Activated T-helper 9 cell treated with anti-CD3 and anti-CD28 coated beads, Interleukin-2, amount 50 U/mL, for 16 hours (primary cell): ENCODE data around the gene DPYD.

Experiments used
- DNase-seq: peaks from one replicate; pipeline ENCODE4 v3.0.0-alpha.2; 2020; ENCODE audit warnings: low read depth

DPYD gene

DNA sequence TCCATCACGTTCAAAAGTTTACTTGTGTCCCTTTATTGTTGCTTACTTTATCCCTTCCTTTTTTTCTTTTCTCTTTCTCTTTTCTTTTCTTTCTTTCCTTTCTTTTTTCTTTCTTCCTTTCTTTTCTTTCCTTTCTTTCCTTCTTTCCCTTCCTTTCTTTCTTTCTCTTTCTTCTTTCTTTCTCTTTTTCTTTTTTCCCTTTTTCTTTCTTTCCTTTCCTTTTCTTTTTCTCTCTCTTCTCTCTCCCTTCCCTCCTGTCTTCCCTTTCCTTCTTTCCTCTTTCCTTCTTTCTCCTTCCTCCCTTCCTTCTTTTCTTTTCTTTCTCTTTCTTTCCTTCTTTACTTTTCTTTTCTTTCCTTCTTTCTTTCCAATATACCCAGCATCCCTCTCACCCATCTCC is 391.2 kb downstream of the DPYD start:
- no peak for DNase-seq

DNA sequence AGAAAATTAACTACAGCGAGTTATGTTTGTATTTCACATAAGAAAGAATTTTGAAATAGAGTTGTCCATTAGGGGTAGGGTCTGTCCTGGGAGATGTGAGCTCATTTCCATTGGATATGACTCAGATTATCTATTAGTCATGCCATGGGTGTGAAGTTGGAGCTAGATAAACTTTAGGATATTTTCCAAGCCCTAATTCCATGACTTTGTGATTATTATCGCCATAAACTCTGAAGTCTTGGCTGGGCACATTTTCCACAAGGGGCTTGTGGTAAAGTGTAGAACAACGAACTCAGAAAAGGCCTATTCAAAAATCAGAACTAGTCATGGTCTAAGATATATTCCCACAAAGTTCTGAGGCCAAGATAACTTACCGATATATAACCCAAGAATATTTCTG is 396.6 kb downstream of the DPYD start:
- DNase-seq, result no peak

DNA sequence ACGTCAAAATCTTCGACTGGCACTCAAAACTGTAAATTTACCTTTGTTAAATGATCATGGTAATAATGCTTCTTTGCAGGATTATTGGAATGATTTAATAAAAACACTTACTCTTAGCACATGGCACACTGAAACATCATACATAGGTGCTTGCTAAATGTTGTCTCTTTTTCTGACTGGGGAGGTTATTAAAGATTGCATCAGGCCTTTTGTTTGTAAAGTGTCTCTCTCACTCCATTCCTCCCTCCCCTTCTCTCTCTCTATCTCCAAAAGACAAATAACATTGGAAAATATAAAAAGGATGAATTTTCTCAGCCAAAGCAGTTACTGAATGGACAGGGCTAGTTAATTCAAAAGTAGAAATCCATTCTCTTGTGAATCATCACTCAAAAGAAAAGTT is 404.2 kb downstream of the DPYD start:
- DNase-seq, result no peak

DNA sequence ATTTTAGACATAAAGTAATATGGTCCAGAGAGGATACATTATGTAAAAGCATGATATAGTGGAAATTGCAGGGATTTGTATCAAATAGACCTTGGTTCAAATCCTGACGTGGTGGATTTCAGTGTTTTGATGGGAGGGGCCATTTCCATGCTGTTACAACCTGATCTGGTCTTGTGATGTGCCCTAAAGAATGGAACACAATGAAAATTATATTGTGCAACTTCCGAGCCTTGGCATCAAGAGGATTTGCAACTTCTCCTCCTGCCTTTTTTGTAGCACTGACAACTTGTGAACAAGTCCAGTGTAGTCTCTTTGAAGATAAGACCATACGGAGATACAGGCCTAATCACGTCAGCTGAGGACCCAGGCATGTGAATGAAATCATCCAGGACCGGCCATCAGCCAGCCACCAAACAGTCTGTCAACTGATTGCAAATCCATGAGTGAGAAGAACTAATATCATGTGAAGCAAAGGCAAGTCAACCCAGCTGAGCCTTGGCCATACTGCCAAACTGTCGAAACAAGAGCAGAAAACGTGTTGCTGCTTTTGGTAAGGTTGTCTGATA is 412.1 kb downstream of the DPYD start:
- DNase-seq, result no peak

DNA sequence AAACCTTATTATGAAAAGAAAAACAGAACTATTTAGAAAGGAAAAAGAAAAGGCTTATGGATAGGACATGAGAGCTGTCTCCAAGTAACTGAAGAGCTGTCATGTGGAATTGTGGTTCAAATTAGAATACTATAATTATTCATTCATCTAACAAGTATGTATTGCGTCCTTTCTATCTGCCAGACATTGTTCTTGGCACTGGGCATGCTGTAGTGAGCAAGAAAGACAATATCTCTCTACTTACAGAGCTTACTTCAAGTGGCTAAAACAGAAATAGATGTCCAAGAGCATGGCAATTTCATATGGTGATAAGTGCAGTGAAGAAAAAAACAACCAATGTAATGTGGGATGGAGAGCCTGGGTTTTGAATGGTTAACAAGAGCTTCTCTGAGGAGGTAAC is 413.0 kb downstream of the DPYD start:
- DNase-seq, result no peak

DNA sequence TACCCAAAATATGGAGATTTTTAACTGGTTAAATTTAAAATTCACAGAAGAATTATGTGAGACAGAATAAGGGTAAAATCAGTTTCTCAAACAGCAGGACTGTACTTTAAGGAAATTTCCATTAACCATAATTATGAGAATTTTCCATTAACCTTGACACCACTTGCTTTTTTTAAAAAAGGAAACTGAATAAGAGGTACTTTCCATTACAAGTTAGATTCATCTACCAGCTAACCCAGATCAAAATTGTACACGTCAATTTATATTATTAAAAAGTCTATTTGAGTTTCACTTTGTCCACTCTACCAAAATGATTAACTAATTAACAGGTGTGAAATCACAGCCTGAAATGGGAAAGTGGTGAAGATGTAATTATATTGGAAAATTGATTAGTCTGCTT is 414.5 kb downstream of the DPYD start:
- DNase-seq, result no peak

DNA sequence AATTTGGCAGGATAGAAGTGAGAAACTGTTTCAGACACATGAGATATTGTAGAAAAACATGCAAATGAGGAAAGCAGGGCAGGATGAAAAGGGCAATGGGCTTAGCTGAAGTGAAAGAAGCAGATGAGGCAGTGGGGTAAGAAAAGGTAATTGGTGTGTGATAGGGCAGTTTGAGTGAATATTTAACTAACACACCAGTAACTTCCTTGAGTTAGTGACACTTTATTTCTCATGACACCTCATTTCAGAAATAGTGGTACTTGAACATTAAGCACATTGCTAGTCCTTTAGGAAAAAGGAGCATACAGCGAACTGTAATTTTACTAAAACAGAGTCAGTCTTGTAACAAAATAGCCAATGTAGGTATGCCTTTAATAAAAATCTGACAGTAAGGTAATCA is 415.0 kb downstream of the DPYD start:
- DNase-seq, result no peak

DNA sequence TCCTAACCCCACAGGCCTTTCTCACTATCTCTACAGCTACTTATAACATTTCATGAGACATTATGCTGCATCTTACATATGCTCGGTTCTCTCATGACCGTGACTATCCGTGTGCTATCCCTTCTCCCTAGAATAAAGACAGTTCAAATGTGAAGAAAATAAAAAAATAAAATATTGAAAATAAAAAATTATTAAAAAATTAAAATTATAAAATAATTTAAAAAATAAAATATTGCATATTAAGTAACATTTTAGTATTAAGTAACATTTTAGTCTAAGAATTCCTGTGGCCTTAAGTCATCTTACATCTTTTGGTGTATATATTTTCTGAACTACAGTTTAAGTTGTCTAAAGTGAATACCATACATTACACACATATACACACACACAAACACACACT is 415.5 kb downstream of the DPYD start:
- DNase-seq, result no peak

DNA sequence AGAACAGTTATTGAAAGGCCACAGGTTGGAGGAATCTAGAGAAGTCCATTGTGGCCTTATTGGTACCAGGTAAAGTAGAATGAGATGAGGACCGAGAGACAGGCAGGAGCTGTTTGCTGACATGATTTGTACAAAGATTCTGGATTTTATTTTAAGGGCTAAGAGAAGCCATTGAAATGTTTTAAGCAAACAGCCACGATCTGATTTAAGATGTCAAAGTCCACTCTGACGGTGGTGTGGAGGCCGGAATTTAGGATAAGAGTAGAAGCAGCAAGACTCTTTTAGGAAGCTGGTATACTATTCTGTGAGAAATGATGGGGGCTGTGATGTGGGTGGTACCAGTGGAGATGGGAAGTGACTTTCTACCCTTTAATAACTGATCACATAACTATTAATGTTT is 418.5 kb downstream of the DPYD start:
- no peak for DNase-seq

DNA sequence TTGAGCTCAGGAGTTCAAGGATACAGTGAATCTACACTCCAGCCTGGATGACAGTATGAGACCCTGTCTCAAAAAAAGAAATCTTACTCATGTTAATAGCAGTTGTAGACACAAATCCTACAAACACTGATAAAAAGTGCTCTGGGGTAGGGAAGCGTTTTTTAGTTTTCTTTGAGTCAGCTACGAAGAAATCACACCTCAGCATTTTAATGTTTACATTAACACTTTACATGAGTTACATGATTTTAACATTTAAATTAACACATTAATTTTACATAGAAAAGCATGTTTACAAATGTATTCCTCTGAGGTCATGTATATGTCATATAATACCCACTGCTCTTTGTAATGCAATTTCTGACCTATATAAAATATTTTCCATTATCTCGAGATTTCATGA is 419.2 kb downstream of the DPYD start:
- DNase-seq, result no peak

DNA sequence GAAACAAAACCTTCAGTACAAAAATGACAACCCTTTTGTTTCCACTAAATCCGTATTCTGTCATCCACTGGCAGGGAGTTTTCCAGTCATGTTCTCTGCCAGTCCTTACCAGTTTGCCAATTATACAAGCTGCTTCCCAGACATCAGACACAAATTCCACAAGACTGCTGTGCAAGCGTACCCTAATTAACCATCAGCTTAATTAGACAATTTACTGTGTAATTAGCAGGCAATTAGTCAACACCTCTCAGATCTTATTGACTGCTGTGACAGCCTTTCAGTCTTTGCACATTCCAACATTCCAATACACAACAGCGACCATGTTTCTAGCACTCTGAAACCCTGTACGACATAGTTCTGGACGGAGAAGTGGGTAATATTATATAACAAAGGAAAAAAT is 420.1 kb downstream of the DPYD start:
- no peak for DNase-seq

DNA sequence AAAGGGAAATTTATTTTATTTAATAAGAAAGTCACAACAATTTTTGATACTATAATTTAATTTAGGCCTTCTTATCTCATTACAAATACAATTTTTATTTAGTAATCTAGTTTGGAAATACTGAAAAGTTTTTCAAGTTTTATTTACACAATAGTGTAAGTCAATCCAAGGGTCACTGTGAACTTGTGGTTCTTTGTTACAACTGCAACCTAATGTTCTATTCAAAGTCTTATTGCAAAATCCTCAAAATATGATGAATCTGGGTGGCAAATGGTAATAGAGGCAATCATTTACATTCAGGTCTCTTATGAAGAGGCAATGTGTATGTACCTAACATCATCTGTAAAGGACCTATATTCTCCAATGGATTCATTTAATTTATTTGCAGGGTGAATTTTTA is 421.2 kb downstream of the DPYD start:
- DNase-seq, result no peak

DNA sequence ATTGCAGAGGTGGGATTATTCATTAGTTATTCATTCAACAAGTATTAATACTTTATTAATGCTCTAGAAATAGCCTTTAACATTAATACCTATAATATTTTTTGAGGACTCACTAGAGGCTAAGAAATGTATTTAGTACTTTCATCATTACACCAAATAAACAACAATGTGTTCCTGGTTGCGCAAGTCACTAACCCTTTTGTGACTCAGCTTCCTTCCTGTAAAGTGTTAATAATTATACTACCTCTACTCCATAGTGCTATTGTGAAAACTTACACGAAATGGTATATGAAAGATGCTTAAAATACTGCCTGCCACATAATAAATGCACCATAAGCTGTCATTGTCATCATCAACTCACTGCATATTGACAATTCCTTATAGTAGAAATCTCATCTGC is 431.0 kb downstream of the DPYD start:
- DNase-seq, result no peak

DNA sequence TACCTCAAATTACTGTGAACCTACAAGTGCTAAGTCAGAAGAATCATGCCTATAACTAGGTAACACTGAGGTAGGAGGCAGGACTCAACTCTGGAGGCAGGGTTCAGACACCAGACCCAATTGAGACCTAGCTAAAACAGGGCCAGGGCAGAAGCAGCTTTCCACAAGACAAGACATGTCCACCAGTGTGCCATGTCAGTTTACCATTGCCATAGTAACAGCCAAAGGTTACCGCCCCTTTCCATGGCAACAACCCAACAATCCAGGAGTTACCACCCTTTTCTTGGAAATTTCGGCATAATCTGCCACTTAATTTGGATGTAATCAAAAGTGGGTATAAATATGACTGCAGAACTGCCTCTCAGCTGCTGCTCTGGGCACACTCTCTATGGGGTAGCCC is 432.3 kb downstream of the DPYD start:
- DNase-seq, result no peak

DNA sequence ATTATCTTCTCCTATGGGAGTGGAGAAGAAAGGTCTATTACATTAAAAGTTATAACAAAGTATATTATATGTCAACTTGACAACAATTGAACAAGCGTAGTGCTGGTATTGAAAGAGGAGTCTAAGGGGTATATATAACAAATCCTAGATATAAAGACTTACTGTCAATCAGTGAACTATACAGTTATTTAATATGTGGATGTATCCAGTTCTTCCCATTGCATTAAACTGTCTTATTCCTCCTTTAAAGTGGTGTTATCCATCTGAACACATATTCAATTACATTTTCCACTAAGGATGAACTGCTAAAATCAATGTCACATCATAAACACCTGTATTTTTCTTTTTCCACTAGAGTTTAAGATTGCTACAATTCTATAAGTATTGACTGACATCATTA is 438.8 kb downstream of the DPYD start:
- no peak for DNase-seq

DNA sequence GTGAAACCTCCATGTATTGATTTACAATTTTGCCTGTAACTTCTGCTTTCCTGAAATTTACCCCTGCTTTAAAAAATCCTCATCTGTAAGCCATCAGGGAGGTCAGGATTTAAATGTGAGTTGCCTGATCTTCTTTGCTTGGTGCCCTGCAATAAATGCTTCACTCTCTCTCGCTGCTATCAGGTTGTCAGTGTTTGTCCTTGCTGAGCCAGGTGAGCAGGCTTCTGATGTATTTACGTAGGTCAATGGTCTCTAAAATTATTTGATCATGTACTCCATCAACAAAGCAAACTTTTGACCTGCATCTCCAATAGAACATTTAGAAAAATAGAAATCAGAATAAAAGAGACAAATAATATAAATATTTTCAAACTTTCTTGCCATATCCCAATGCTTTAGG is 453.4 kb downstream of the DPYD start:
- DNase-seq, result no peak

DNA sequence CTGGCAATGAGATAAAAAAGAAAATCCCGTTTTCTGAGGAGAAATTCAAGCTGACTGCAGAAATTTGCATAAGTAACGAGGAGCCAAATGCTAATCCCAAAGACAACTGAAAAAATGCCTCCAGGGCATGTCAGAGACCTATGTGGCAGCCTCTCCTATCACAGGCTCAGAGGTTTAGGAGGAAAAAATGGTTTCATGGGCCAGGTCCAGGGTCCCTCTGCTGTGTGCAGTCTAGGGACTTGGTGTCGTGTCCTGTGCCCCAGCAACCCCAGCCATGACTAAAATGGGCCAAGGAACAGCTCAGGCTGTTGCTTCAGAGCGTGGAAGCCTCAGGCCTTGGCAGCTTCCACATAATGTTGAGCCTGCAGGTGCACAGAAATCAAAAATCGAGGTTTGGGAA is 456.5 kb downstream of the DPYD start:
- DNase-seq, result no peak

DNA sequence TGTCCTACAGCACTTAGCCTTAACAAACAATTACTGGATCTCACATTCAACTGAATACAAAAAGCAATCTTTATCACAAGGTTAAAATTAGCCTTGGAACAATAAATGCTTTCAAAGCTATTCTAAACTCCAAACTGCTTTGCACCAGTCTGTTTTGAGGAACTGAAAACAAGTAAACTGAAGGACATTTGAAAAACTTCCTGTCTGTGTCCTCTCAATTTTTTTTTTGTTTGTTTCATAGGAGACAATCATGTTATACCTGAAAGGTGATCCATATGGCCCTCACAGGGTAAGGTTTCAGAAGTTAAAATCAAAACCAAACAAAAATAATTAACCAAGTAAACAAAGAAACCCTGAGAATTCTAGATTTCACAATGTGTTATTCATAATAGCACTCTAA is 459.1 kb downstream of the DPYD start:
- DNase-seq, result no peak

DNA sequence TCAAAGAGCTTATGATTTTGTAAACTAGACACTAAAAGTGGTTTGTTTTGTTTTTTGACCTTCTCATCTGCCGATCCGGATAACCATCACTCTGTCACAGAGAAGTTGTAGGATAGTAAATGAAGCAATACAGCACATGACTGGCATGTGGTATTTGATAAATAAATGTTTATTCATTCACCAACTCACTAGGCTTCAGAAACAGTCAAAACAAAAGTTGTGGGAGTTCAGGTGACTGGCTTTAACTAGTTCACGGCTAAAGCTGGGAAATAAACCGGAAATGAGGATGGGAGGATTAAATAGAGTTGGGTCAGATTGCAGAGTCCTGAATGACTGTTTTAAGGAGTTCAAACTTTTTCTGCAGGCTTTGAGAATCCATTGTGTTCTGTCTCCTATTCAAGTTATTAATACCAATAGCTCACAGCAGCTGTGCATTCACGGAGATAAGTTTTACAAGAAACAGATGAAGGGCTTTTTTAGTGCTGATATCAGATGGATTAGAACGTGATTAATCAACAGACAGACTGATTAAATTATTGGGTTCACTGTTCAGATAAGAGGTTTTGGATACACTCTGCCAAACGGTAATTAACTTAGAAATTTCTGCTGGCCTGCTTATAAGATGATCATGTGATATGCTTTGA is 463.3 kb downstream of the DPYD start:
- DNase-seq, result no peak

DNA sequence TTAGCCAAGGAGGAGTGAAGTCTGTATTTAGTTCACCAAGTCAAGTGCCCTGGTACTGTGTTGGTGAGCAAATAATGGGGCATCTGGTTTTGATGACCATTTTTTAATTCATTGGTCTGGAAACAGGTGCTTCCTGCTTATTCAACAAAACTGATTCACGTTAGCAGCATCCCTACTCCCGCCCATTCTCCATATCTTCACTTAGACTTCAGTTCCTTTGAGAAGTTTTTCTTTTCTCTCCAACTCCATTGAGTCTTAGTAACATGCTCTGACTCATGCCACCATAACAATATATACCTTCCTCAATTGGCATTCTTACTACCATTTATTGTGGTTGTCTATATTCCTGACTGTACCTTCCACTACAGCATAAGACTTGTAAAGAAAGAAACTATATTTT is 468.9 kb downstream of the DPYD start:
- DNase-seq, result no peak

DNA sequence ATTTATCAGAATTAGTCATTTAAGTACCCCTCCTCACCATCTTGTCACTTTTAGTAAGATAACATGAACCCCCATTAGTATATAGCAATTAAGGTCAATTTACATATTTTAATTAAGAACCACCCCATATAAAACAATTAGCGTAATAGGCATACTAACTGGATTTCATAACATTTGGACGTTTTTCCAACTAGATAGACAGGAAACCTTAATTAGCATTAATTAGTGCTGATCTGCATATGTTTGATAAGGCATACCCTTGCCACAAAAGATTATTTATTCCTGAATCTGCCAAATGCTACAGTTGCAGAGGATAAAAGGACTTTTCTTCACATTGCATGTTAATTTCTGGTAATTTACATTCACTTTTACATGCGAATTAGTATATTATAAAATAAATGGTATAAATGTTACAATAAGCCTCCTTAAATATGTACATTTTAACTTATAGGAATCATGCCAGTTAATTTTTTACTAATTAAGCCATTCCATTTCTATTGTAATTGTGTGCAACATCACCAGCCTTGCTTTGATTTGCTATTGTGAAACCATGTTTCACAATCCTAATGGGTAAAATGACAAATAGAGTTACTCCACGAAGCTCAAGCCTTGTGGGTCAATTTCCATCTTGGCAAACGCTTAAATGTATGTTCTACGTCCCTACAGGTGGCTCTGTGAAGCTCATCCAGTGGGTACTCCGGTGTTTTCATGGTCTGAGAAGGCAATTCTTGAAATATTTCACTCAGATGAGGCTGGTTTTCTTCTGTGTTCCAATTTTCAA is 469.6 kb downstream of the DPYD start:
- no peak for DNase-seq

DNA sequence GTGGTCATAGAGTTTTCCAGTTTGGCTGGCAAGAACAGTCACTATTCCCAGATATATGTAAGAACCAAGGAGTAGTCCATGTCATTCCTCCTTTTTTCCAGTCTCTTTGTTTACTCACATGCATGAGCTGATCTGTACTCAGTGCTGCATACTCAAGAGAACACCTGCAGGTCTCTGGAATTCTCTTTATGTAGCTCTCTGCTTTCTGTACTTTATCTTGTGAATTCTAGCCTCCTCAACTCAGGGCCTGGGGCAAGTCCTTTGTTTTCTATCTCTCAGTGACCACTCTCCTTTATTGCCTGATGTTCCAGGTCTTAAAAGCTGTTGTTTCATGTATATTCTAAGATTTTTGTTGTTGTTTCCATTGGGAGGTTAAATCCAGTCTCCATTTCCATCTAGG is 478.9 kb downstream of the DPYD start:
- DNase-seq, result no peak

DNA sequence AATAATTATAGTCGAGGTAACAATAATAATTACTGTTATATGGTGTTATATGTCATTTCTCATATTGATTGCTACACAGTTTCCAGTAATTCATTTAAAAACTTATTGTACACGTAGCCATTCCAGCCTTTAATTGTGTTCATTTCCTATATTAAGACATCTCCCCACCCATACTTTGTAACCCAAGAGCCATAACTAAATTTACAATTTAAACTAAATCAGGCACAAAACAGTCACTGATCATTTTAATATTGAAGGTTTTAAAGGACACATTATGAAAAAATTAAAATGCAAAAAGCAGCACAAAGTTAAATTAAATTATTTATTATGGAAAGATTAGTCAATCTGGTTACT is 487.0 kb downstream of the DPYD start:
- no peak for DNase-seq
